GM18505 (cell line): ENCODE measurements around the gene BCL7A.

Source experiments
- ATAC-seq: cut with Tn5 transposase; IDR thresholded peaks from one replicate; pipeline ENCODE4 v1.9.1; 2021; ENCODE audit not compliant: unreplicated experiment
- POLR2A ChIP-seq: IDR thresholded peaks from 4 replicates; pipeline ENCODE4 v1.6.1; 2011; ENCODE audit warnings: borderline replicate concordance; ENCODE audit not compliant: insufficient read depth, insufficient read length; ENCODE audit errors: extremely low read depth

Gene BCL7A

GRCh38 chr12:122006186-122006926 is 15.3 kb upstream of the BCL7A start:
- no peak for ATAC-seq

GRCh38 chr12:122009741-122010140 is 11.9 kb upstream of the BCL7A start:
- TF ChIP-seq POLR2A: no peak
- ATAC-seq: no peak

More at GRCh38 chr12:122006186-122006926, 15.3 kb upstream of the BCL7A start:
- TF ChIP-seq POLR2A: no peak

- TF ChIP-seq POLR2A: no peak
- no peak for ATAC-seq
Observed at GRCh38 chr12:122012184-122012583, 9.5 kb upstream of the BCL7A start.

GRCh38 chr12:122013136-122013535 is 8.5 kb upstream of the BCL7A start:
- no peak for TF ChIP-seq POLR2A
- no peak for ATAC-seq

- no peak for TF ChIP-seq POLR2A
- no peak for ATAC-seq
Observed at GRCh38 chr12:122013791-122014590, 7.7 kb upstream of the BCL7A start.

- no peak for TF ChIP-seq POLR2A
- ATAC-seq: no peak
Observed at GRCh38 chr12:122014781-122015180, 6.9 kb upstream of the BCL7A start.

GRCh38 chr12:122018457-122018856 is 3.2 kb upstream of the BCL7A start:
- ATAC-seq: no peak
- no peak for TF ChIP-seq POLR2A

- TF ChIP-seq POLR2A: no peak
- no peak for ATAC-seq
Observed at GRCh38 chr12:122018937-122019336, 2.7 kb upstream of the BCL7A start.

- ATAC-seq: no peak
- no peak for TF ChIP-seq POLR2A
Observed at GRCh38 chr12:122020795-122021192, 890 bp upstream of the BCL7A start.

- no peak for TF ChIP-seq POLR2A
- ATAC-seq: peak; percentile 14
Observed at GRCh38 chr12:122021193-122021821, 377 bp upstream of the BCL7A start.

- no peak for TF ChIP-seq POLR2A
- peak; percentile 21 for ATAC-seq
Observed at GRCh38 chr12:122022393-122023338, 982 bp downstream of the BCL7A start.

GRCh38 chr12:122023339-122024131 is 1.9 kb downstream of the BCL7A start:
- TF ChIP-seq POLR2A: no peak
- ATAC-seq: no peak
